K562 (cell line): ENCODE measurements around the gene MOB1B. TPM values are rescaled to one million over a fixed set of nuclear protein-coding genes. Genes with fewer than 3 reads are reported as not detected.
A peak's percentile ranks its signal among the peaks of the same experiment; 100 is the strongest.

Experiments used
- ATAC-seq: fragments of 200-7000 bp; cut with Tn5 transposase; 3 replicates; pipeline ENCODE4 v1.9.1; 2020; ENCODE audit warnings: moderate library complexity
- BruUV-seq: library from RNA; stranded (reverse); fragments of 400-500 nt; replicated peaks from 2 replicates; lab custom pipeline; 2021; lab: Mats Ljungman, UMichigan
- CTCF ChIA-PET: fragments of 300-600 bp; formaldehyde crosslinking; extraction: SDS; loops from one replicate; lab custom pipeline; 2021; ENCODE audit warnings: low intra/inter-chr PET ratio; lab: Yijun Ruan, JAX
- POLR2A ChIA-PET: fragments of 300-600, 350-650 bp; sonication (Branson Sonifier 250); formaldehyde crosslinking; extraction: SDS; loops from one replicate; lab custom pipeline; 2021; ENCODE audit warnings: antibody characterized with exemption, inconsistent platforms; lab: Yijun Ruan, JAX
- DNase-seq, 4 experiments: peaks; one replicate each; pipeline versions ENCODE4 v3.0.0 to v3.0.0-alpha.2; 2011 to 2018; ENCODE audit warnings: low spot score in 3 of 4, mixed read lengths in 3 of 4; ENCODE audit errors: extremely low read depth in 1 of 4
- FAIRE-seq: peaks from 2 replicates; lab custom pipeline; 2011; peaks lifted over from hg19 to GRCh38; lab: Jason Lieb, UNC
- H2AFZ ChIP-seq: 2 replicates; pipeline ENCODE4 v1.6.0; 2011; ENCODE audit warnings: low read depth, low read length, control low read depth, inconsistent platforms
- H3K27ac ChIP-seq: fragments of 200-600 bp; 3 replicates; pipeline ENCODE4 v1.8.0; 2011; ENCODE audit warnings: low read depth, mild to moderate bottlenecking, control low read depth, inconsistent platforms, low read length, moderate library complexity, mixed read lengths; ENCODE audit errors: extremely low read depth
- H3K27me3 ChIP-seq, 2 experiments: fragments of 300-600 bp in 1 of 2; 2 replicates in 1 of 2; 3 replicates in 1 of 2; pipeline versions ENCODE4 v1.6.0 to v1.8.0; 2011; ENCODE audit warnings: inconsistent platforms in 2 of 2, low read length in 2 of 2, mild to moderate bottlenecking in 1 of 2, mixed read lengths in 1 of 2, moderate library complexity in 1 of 2; ENCODE audit not compliant: control insufficient read depth in 2 of 2, insufficient read depth in 2 of 2
- H3K36me3 ChIP-seq: fragments of 300-600 bp; 3 replicates; pipeline ENCODE4 v1.8.0; 2011; ENCODE audit warnings: mild to moderate bottlenecking, low read length, inconsistent platforms; ENCODE audit not compliant: control insufficient read depth, insufficient read depth
- H3K4me1 ChIP-seq, 2 experiments: fragments of 200-600 bp in 1 of 2; replicated peaks in 1 of 2; 2 replicates in 1 of 2; 3 replicates in 1 of 2; pipeline versions ENCODE4 v1.5.1 to v1.8.0; 2011; ENCODE audit warnings: inconsistent platforms in 2 of 2, low read length in 2 of 2, mild to moderate bottlenecking in 1 of 2, mixed read lengths in 1 of 2, moderate library complexity in 1 of 2; ENCODE audit not compliant: control insufficient read depth in 2 of 2, insufficient read depth in 2 of 2
- H3K4me2 ChIP-seq: 2 replicates; pipeline ENCODE4 v1.6.1; 2011; ENCODE audit warnings: low read length, control low read depth, inconsistent platforms, mixed read lengths; ENCODE audit not compliant: insufficient read depth
- H3K4me3 ChIP-seq: fragments of 200-600 bp; sonication (generic), shearing (Covaris generic); 2 replicates; pipeline ENCODE4 v1.5.1; 2016; ENCODE audit warnings: control low read depth, inconsistent platforms
- H3K79me2 ChIP-seq: fragments of 200-600 bp; 3 replicates; pipeline ENCODE4 v1.8.0; 2011; ENCODE audit warnings: low read length, inconsistent platforms; ENCODE audit not compliant: control insufficient read depth, insufficient read depth
- H3K9ac ChIP-seq, 2 experiments: 2 replicates each; pipeline versions ENCODE4 v1.6.0 to v1.6.1; 2011; ENCODE audit warnings: low read depth in 2 of 2, low read length in 2 of 2, control low read depth in 1 of 2, inconsistent platforms in 1 of 2, mild to moderate bottlenecking in 1 of 2, mixed read lengths in 1 of 2; ENCODE audit not compliant: insufficient read depth in 1 of 2
- H3K9me1 ChIP-seq: one replicate; pipeline ENCODE4 v1.6.0; 2011; ENCODE audit warnings: inconsistent platforms, mild to moderate bottlenecking, low read length, moderate library complexity; ENCODE audit not compliant: control insufficient read depth, insufficient read depth
- H3K9me3 ChIP-seq: replicated peaks from 2 replicates; pipeline ENCODE4 v1.5.1; 2011; ENCODE audit warnings: low read depth, low read length, inconsistent platforms; ENCODE audit not compliant: control insufficient read depth, insufficient read depth
- H4K20me1 ChIP-seq: replicated peaks from 2 replicates; pipeline ENCODE4 v1.6.1; 2011; ENCODE audit warnings: low read length, inconsistent platforms, mixed read lengths; ENCODE audit not compliant: control insufficient read depth, insufficient read depth
- CHD1 ChIP-seq: fragments of 200-600 bp; sonication (generic); IDR thresholded peaks from one replicate; pipeline ENCODE4 v1.6.1; 2012; ENCODE audit warnings: mild to moderate bottlenecking, moderate library complexity, low read length, inconsistent platforms
- GABPA ChIP-seq: fragments of 200-800 bp; sonication (Bioruptor generic); conservative IDR thresholded peaks from 2 replicates; pipeline ENCODE4 v1.6.1; 2016; ENCODE audit warnings: low read depth, missing genetic modification characterization, missing compliant biosample characterization
- KDM5B ChIP-seq: fragments of 200-600 bp; sonication (generic); IDR thresholded peaks from 2 replicates; pipeline ENCODE4 v1.6.1; 2012; ENCODE audit warnings: low read depth, mild to moderate bottlenecking, moderate library complexity, low read length, control low read depth, inconsistent platforms; ENCODE audit not compliant: insufficient replicate concordance
- MTA2 ChIP-seq: fragments of 450-650 bp; IDR thresholded peaks from 2 replicates; pipeline ENCODE4 v1.6.1; 2016; ENCODE audit warnings: low read depth
- POLR2B ChIP-seq: fragments of 450-650 bp; IDR thresholded peaks from 2 replicates; pipeline ENCODE4 v1.6.1; 2018; ENCODE audit warnings: low read depth; ENCODE audit not compliant: partially characterized antibody
- RBFOX2 ChIP-seq: fragments of 200-400 bp; formaldehyde crosslinking; IDR thresholded peaks from 2 replicates; pipeline ENCODE4 v1.6.1; 2017; ENCODE audit warnings: low read depth, mild to moderate bottlenecking, low read length, moderate library complexity
- SAP30 ChIP-seq: fragments of 200-600 bp; sonication (generic); IDR thresholded peaks from 2 replicates; pipeline ENCODE4 v1.6.1; 2012; ENCODE audit warnings: borderline replicate concordance, low read depth, mild to moderate bottlenecking, moderate library complexity, low read length, control low read depth, inconsistent platforms; ENCODE audit not compliant: insufficient read depth, poor library complexity, severe bottlenecking
- SIN3A ChIP-seq, 2 experiments: fragments of 150-350 bp in 1 of 2; IDR thresholded peaks; 2 replicates each; pipeline ENCODE4 v1.6.1; 2011 to 2016; ENCODE audit warnings: borderline replicate concordance in 2 of 2, low read depth in 2 of 2, low read length in 2 of 2, mild to moderate bottlenecking in 2 of 2, moderate library complexity in 2 of 2; ENCODE audit not compliant: control insufficient read depth in 1 of 2
- SMARCA5 ChIP-seq: fragments of 450-650 bp; IDR thresholded peaks from 2 replicates; pipeline ENCODE4 v1.6.1; 2016
- TBP ChIP-seq: optimal IDR thresholded peaks from 2 replicates; pipeline ENCODE3; 2011; ENCODE audit warnings: low read depth, low read length, improper control_type of control experiment
- TOE1 ChIP-seq, 2 experiments: fragments of 450-650 bp in 1 of 2; sonication (generic) in 1 of 2; formaldehyde crosslinking in 1 of 2; IDR thresholded peaks; 2 replicates each; pipeline versions ENCODE4 v1.7.1 to v1.8.0; 2016 to 2022; ENCODE audit warnings: borderline replicate concordance in 2 of 2, mild to moderate bottlenecking in 2 of 2, antibody characterized with exemption in 1 of 2, inconsistent platforms in 1 of 2, low read depth in 1 of 2, missing genetic modification reagents in 1 of 2, moderate library complexity in 1 of 2
- UBTF ChIP-seq, 2 experiments: IDR thresholded peaks; 2 replicates each; pipeline ENCODE4 v1.6.1; 2012; ENCODE audit warnings: improper control_type of control experiment in 2 of 2, low read depth in 2 of 2, low read length in 2 of 2, borderline replicate concordance in 1 of 2
- XRCC5 ChIP-seq: fragments of 200-400 bp; formaldehyde crosslinking; IDR thresholded peaks from 2 replicates; pipeline ENCODE4 v1.6.1; 2017; ENCODE audit warnings: low read depth, mild to moderate bottlenecking, low read length
- ZBTB7A ChIP-seq: IDR thresholded peaks from 2 replicates; pipeline ENCODE4 v1.6.1; 2011; ENCODE audit warnings: low read depth, mild to moderate bottlenecking, low read length, moderate library complexity, borderline replicate concordance; ENCODE audit not compliant: control insufficient read depth
- ZNF263 ChIP-seq: sonication (generic); formaldehyde crosslinking; IDR thresholded peaks from 2 replicates; pipeline ENCODE4 v1.8.0; 2022; ENCODE audit warnings: mild to moderate bottlenecking, missing genetic modification reagents, borderline replicate concordance
- WGBS: fragments of 100-300 bp; shearing (Covaris generic); methylation state at CpG from one replicate; pipeline ENCODE4 v1.1.6; 2016; ENCODE audit warnings: low coverage, mixed read lengths; ENCODE audit not compliant: insufficient coverage; ENCODE audit errors: missing lambda C conversion rate; 5-methylcytosine and 5-hydroxymethylcytosine counted together
- in situ Hi-C: fragments of 300-500 bp; cut with MboI; formaldehyde crosslinking; loops from 4 replicates; pipeline ENCODE4 v1.15.0; 2018; ENCODE audit warnings: inconsistent platforms, mixed read lengths
- intact Hi-C: fragments of 100-400 bp; cut with micrococcal nuclease; formaldehyde crosslinking; loops from 2 replicates; pipeline ENCODE4 v1.14.2; 2022
- polyA plus RNA-seq, 8 experiments: library from polyadenylated mRNA; depleted of rRNA in 4 of 8; stranded (reverse) in 5 of 8; unstranded in 3 of 8; fragments of >200 nt; fragmentation: Nextera tagmentation in 2 of 8; fragmentation: Illumina TruSeq in 1 of 8; extraction: Ambion mirVana in 2 of 8; extraction: Trizol in 1 of 8; gene quantifications; 2 replicates each; pipeline versions ENCODE4 v1.2.1 to v1.2.3, GENCODE V29; 2011 to 2014; ENCODE audit warnings: inconsistent platforms in 1 of 8, missing spikeins in 1 of 8
- total RNA-seq, 7 experiments: library from RNA; depleted of rRNA in 6 of 7; stranded (reverse); fragments of >200 nt in 6 of 7; fragmentation: Illumina TruSeq in 2 of 7; extraction: Trizol in 2 of 7; gene quantifications; 2 replicates each; pipeline versions ENCODE4 v1.2.1 to v1.2.3, GENCODE V29; 2011 to 2021; ENCODE audit warnings: low replicate concordance in 1 of 7

MOB1B gene
- total and polyA plus RNA-seq, 9 of the 15 experiments (the other 6 are each of a cell fraction or from before 2014, with no cell fraction given) = 8.4 to 37.8 (median 19.0) TPM

- DNase-seq = peak in 3 of 4 experiments; percentile 15 to 61 (median 50)
- FAIRE-seq = no peak
- H3K36me3 ChIP-seq = peaks cover 32% of the 10 kb centered on the region
- no peaks in the 10 kb centered on the region; the same call in 1 of the 2 replicates for H3K9me3 ChIP-seq
- peaks cover 25 to 27% of the 10 kb centered on the region in 2 experiments; a peak in 4 of 5 replicates for H3K4me1 ChIP-seq
- no peaks in the 10 kb centered on the region for H3K9me1 ChIP-seq
- peak overlapping the region; percentile 98 for H2AFZ ChIP-seq
- peak; percentile 63 for ATAC-seq
- peak overlapping the region; percentile 95 to 97 for H3K9ac ChIP-seq
- in situ Hi-C loops = loop anchor here (25.0 kb wide), 1 partner anchor 1385 kb away; no protein-coding TSS in a partner anchor
- peak overlapping the region; percentile 82 for H3K4me3 ChIP-seq
- under 1% methylated on average over 19 of the region's 48 CpGs for WGBS
- peaks cover 59% of the 10 kb centered on the region for H3K79me2 ChIP-seq
- peaks cover 8% of the 10 kb centered on the region; the same call in 1 of the 2 replicates for H4K20me1 ChIP-seq
- ChIA-PET CTCF (interaction anchor here (0.5 kb wide), 1 partner anchor 66 kb away, joined by 5 read pairs; no protein-coding TSS in a partner anchor), POLR2A (interaction anchor here (0.9 to 2.3 kb wide), 5 partner anchors 11 to 213 kb away, joined by 3 to 16 read pairs (median 3); no protein-coding TSS in a partner anchor)
- intact Hi-C loops = loop anchor here (1.0 to 5.0 kb wide), 5 partner anchors 35 to 195 kb away; partner anchors contain the start of gene DCK
- peak overlapping the region; percentile 98 for H3K4me2 ChIP-seq
- H3K27me3 ChIP-seq = no peaks in the 10 kb centered on the region
- peak overlapping the region; percentile 94 for H3K27ac ChIP-seq
- no TSS peak for BruUV-seq
- TF ChIP-seq XRCC5 = peak; percentile 79; the same call in 1 of the 2 replicates
- TF ChIP-seq RBFOX2 = peak; percentile 69
- TF ChIP-seq KDM5B = peak; percentile 50
- 0 out of 4 replicates have a peak, but pooled peaks of 1 of the 2 experiments have one; percentile 19 for TF ChIP-seq UBTF (IDR thresholded peaks at IDR 0.05; ENCODE audit: borderline replicate concordance in 1 of 2, low read depth in 2 of 2, low read length in 2 of 2)
- peak; percentile 13; the same call in 1 of the 2 replicates for TF ChIP-seq GABPA (tag)
- peak; percentile 40 for TF ChIP-seq SAP30
- no peak for TF ChIP-seq TOE1 (IDR thresholded peaks at IDR 0.05; ENCODE audit: borderline replicate concordance)
- TF ChIP-seq TOE1 (CRISPR knock-in tag; IDR thresholded peaks at IDR 0.05; ENCODE audit: borderline replicate concordance, low read depth) = 0 out of 2 replicates have a peak, but pooled peaks have one; percentile 41
- peak; percentile 45 for TF ChIP-seq TBP
- TF ChIP-seq SIN3A (IDR thresholded peaks at IDR 0.05; ENCODE audit: borderline replicate concordance in 2 of 2, control insufficient read depth in 1 of 2, low read depth in 2 of 2, low read length in 2 of 2) = peak in 1 of 2 experiments; percentile 25; a peak in 1 of 4 replicates
- peak; percentile 6 for TF ChIP-seq POLR2B
- no peak for TF ChIP-seq MTA2
- 0 out of 2 replicates have a peak, but pooled peaks have one; percentile 14 for TF ChIP-seq SMARCA5
- TF ChIP-seq ZNF263 (CRISPR knock-in tag) = peak; percentile 62; the same call in 1 of the 2 replicates
- peak; percentile 93 for TF ChIP-seq ZBTB7A
- TF ChIP-seq CHD1 = peak; percentile 89
Measured at GRCh38 chr4:70902577-70903290, 565 bp downstream of the MOB1B start.
